Stimulated activated naive CD4-positive, alpha-beta T cell (primary cell): ENCODE measurements around the gene FIS1.
"Not testable (repeated sequence)": the region's sequence is repeated elsewhere in the genome, so short reads cannot be mapped to it uniquely, and the experiment has no call there.

Experiments used
- DNase-seq, 6 experiments: peaks; one replicate each; lab custom pipeline; 2025; lab: John Stamatoyannopoulos, UW

The FIS1 gene

GRCh38 chr7:101258243-101258731 is 13.4 kb upstream of the FIS1 start:
- no peak for DNase-seq

DNA sequence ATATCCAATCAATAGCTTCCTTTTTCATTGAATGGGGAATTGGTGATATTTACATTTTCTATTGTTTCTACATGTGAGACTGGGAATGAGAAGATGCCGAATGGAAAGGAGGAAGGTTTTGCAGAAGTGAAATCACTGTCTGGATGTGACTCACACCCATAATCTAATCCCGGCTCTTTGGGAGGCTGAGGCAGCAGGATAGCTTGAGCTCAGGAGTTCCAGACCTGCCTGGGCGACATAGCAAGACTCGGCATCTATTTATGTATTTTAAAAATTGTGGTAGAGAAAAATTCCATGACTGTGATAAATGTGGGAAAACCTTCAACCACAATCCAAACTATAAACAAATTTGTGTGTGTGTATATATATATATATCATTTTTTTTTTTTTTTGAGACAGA is 10.9 kb upstream of the FIS1 start:
- DNase-seq = no peak

- DNase-seq = not testable (repeated sequence)
Measured at GRCh38 chr7:101253199-101253598, 8.3 kb upstream of the FIS1 start.

GRCh38 chr7:101251871-101252659 is 7.2 kb upstream of the FIS1 start:
- DNase-seq = peak; percentile 94 to 98 (median 96)

- no peak for DNase-seq
Measured at GRCh38 chr7:101250324-101250723, 5.4 kb upstream of the FIS1 start.

GRCh38 chr7:101248276-101248675 is 3.4 kb upstream of the FIS1 start:
- no peak for DNase-seq

DNA sequence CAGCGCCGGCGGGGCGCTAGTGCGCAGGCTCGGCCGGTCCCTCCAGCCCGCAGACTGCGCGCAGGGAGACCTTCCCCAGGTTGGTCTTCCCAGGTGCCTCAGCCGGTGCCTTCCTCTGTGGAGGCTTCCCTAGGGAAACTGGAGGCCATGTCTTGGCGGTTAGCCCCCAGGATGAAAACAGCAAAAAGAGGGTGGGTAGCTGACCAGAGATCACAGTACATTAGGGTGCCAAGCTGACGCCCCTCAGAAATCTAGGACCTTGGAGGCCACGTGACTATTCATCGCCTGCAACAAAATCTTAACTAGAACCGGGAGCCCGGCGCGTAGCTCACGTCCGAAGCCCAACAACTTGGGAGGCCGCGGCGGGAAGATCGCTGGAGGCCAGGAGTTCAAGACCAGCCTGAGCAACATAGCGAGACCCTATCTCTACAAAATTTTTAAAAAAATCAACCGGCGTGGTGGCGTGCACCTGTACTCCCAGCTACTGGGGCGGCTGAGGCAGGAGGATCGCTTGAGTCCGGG is 327 bp upstream of the FIS1 start:
- no peak for DNase-seq

DNA sequence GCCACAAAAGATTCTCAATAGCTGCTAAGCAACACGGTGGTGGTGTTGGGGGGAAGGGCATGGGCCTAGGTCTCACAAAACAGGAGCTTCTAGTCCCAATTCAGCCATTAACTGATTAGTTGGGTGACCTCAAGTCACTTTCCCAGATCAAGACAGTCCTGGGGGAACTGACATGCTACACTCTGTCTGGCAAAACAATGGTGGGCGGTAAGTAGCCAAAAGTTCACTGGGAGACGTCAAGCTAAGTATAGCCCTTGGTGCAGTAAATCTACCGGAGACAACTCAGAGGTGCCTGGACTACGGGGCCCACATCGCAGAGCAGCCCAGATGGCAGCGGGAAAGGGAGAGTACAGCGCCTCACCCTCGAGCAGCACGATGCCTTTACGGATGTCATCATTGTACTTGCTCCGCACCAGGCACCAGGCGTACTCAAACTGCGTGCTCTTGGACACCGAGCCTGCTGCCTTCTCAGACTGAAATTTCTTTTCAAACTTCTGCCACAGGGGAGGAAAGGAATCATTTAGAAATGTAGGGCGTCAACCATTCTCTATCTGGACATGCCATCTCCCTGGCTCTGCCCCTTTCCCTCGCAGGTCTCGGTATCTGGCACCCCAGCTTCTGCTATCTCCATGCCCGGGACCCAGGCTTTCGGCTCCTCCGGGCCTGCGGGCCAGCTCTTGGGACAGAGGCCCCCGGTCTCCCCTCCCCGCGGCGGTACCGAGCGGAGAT is 1.1 kb downstream of the FIS1 start:
- DNase-seq = peak in 3 of 6 experiments; percentile 3 to 46 (median 10)

DNA sequence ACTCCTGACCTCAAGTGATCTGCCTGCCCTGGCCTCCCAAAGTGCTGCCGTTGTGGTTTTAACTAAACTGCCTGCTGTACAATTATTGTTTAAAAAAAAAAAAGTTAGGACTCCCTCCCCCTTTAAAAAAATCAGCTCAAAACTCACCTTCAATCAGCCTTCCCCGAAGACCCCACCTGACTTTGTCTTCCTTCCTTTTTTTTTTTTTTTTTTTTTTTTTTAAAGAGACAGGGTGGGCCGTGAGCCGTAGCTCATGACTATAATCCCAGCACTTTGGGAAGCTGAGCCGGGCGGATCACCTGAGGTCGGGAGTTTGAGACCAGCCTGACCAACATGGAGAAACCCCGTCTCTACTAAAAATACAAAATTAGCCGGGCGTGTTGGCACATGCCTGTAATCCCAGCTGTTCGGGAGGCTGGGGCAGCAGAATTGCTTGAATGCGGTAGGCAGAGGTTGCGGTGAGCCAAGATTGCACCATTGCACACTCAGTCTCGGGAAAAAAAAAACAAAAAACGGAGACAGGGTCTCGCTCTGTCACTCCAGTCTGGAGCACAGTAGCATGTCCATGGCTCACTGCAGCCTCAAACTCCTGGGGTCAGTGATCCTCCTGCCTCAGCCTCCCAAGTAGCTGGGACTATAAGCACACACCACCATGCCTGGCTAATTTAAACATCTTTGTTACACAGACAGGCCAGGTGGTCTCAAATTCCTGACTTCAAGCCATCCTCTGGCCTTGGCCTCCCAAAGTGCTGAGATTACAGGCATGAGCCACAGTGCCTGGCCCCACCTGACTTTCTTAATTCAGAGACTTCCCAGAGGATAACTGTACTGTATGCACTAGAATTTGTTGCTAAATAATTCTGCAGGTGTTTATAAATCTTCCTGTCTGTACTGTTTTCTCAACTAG is 3.2 kb downstream of the FIS1 start:
- DNase-seq = no peak

DNA sequence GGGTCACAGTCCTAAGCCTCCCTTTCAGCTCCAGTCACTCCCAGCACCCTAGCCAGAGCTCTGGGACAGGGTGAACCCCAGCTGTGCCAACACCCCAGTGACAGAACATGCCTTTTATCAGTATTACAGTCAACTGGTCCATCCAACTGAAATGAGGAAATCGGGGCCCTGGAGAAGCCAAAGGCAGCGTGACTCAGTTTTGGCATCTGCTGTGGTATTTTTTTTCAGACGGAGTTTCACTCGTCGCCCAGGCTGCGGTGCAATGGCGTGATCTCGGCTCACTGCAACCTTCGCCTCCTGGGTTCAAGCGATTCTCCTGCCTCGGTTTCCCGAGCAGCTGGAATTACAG is 3.9 kb downstream of the FIS1 start:
- no peak for DNase-seq

- DNase-seq = no peak
Measured at GRCh38 chr7:101240226-101241014, 4.5 kb downstream of the FIS1 start.

GRCh38 chr7:101239951-101240220 is 5.0 kb downstream of the FIS1 start:
- DNase-seq = no peak

GRCh38 chr7:101239191-101239950 is 5.5 kb downstream of the FIS1 start:
- no peak for DNase-seq

DNA sequence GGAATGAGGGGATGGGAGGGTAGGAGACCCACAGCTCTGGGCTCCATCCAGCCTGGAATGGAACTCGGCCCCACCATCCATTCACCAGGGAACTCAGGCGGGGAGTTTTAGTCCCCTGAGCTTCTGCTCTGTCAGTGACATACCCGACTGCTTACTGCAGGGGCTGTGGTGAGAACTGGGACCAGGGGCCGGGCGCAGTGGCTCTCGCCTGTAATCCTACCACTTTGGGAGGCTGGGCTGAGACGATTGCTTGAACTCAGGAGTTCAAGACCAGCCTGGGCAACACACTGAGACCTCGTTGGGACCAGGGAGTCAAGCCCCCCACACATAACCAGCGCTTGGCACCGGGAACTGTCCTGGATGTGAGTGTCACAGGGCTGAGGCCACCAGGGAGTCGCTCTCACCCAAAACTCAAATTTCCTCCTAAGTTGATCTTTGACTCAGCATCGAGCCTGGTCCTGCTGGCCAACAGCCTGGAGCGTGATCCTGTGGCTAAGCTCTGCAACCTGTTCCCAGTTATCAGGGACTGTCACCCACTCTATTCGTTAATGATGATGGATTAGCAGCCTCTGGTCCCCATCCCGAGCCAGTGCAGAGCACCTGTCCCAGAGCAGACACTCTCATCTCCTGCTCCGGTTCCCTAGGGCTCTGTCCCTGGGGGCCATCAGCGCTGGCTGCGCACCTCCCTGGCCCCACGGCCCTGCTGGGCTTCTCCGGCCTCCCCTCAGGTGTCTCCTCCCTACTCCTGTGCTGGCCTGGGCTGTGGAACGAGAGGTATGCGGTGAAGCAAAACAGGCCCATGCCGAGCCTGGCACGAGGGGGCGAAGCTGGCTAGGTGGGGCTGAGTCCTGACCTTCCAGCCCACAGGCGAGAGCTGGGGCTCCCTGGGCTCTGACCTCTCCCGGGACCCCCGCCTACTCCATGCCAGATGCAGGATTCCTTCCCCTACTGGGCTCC is 6.4 kb downstream of the FIS1 start:
- DNase-seq = no peak

- no peak for DNase-seq
Measured at GRCh38 chr7:101237206-101238067, 7.4 kb downstream of the FIS1 start, which contains the start of gene CLDN15. Gene CLDN15 (minus strand): TSS chr7:101237802. CDS start chr7:101237581, 221 bp downstream.

- no peak for DNase-seq
Measured at GRCh38 chr7:101236292-101236835, 8.5 kb downstream of the FIS1 start.

DNA sequence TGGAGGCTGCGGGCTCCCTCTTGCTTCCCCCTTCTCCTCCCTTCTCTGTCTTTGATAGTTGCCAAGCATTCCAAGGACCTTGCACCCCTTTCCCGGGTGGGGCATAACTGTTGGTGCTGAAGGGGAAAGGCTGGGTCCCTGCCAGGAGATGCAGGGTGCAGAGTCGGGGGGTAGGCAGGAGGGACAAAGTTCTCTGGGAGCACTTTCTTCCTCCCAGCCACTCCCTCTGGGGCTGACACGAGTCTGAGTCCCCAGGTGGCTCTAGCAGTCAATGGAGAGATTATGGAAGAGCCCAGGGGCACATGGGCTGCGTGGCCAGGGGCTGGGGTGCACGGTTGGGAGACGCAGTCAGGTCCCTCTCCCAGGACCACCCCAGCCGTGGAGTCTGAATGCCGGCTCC is 9.4 kb downstream of the FIS1 start:
- DNase-seq = no peak

- DNase-seq = no peak
Measured at GRCh38 chr7:101235050-101235449, 9.8 kb downstream of the FIS1 start.
